ENCODE data around the gene CCBE1. TPM values are rescaled to one million over a fixed set of nuclear protein-coding genes. Genes with fewer than 3 reads are reported as not detected.
"Not testable (repeated sequence)": the region's sequence is repeated elsewhere in the genome, so short reads cannot be mapped to it uniquely, and the experiment has no call there.

CCBE1 gene
- total and polyA plus RNA-seq, 4 donors = 3.4 to 59.0 (median 21.9) TPM

GRCh38 chr18:59742325-59743111, 45.3 kb upstream of the CCBE1 start:
- WGBS, 2 donors = 58 to 75% methylated on average over 8 of the region's 8 CpGs
- TF ChIP-seq CTCF (IDR thresholded peaks at IDR 0.05; ENCODE audit: control extremely low read depth, extremely low read depth) = no peak
- no peaks in the 10 kb centered on the region for H3K27me3 ChIP-seq (ENCODE audit: control insufficient read depth in 3 of 3, insufficient read depth in 3 of 3, low read length in 2 of 3)
- ATAC-seq (ENCODE audit: insufficient read depth, low FRiP score) (peak; percentile 81), DNase-seq (peak; percentile 61 to 80 (median 63))
- H3K9me3 ChIP-seq (ENCODE audit: control insufficient read depth in 4 of 4, insufficient read depth in 3 of 4, low read length in 3 of 4) = peaks cover 0 to 5% (median 2%) of the 10 kb centered on the region in 4 donors
- no peak overlapping the region for H3K4me3 ChIP-seq
- H3K36me3 ChIP-seq (ENCODE audit: control insufficient read depth in 4 of 4, insufficient read depth in 4 of 4, low read length in 4 of 4) = no peaks in the 10 kb centered on the region
- no peak overlapping the region for H3K27ac ChIP-seq (ENCODE audit: low read depth in 1 of 2, low read length in 1 of 2)
- peaks cover 0 to 19% (median 2%) of the 10 kb centered on the region in 5 donors for H3K4me1 ChIP-seq (ENCODE audit: control insufficient read depth in 5 of 5, insufficient read depth in 5 of 5, low read length in 5 of 5)
- no peak overlapping the region for H3K9ac ChIP-seq (ENCODE audit: insufficient read depth in 1 of 2, low read length in 2 of 2)

GRCh38 chr18:59740141-59740540, 42.9 kb upstream of the CCBE1 start:
- peaks cover 0 to 19% (median 4%) of the 10 kb centered on the region in 5 donors for H3K4me1 ChIP-seq (ENCODE audit: control insufficient read depth in 5 of 5, insufficient read depth in 5 of 5, low read length in 5 of 5)
- no peak for ATAC-seq (ENCODE audit: insufficient read depth, low FRiP score)

GRCh38 chr18:59737776-59738300, 40.6 kb upstream of the CCBE1 start:
- no peak for ATAC-seq (ENCODE audit: insufficient read depth, low FRiP score)
- peaks cover 0 to 5% (median 4%) of the 10 kb centered on the region in 5 donors for H3K4me1 ChIP-seq (ENCODE audit: control insufficient read depth in 5 of 5, insufficient read depth in 5 of 5, low read length in 5 of 5)
- no peak overlapping the region for H3K4me3 ChIP-seq
- TF ChIP-seq CTCF (IDR thresholded peaks at IDR 0.05; ENCODE audit: control extremely low read depth, extremely low read depth) = no peak
- DNase-seq = no peak
- no peaks in the 10 kb centered on the region for H3K27me3 ChIP-seq (ENCODE audit: control insufficient read depth in 3 of 3, insufficient read depth in 3 of 3, low read length in 2 of 3)
- H3K9me3 ChIP-seq (ENCODE audit: control insufficient read depth in 4 of 4, insufficient read depth in 3 of 4, low read length in 3 of 4) = peaks cover 0 to 5% (median 2%) of the 10 kb centered on the region in 4 donors
- 89 to 93% methylated on average over 3 of the region's 3 CpGs for WGBS, 2 donors
- H3K36me3 ChIP-seq (ENCODE audit: control insufficient read depth in 4 of 4, insufficient read depth in 4 of 4, low read length in 4 of 4) = no peaks in the 10 kb centered on the region
- no peak overlapping the region for H3K27ac ChIP-seq (ENCODE audit: low read depth in 1 of 2, low read length in 1 of 2)
- no peak overlapping the region for H3K9ac ChIP-seq (ENCODE audit: insufficient read depth in 1 of 2, low read length in 2 of 2)

More at GRCh38 chr18:59740141-59740540, 42.9 kb upstream of the CCBE1 start:
- Histone ChIP-seq H3K27ac (ENCODE audit: low read depth in 1 of 2, low read length in 1 of 2) (no peak overlapping the region), H3K9me3 (ENCODE audit: control insufficient read depth in 4 of 4, insufficient read depth in 3 of 4, low read length in 3 of 4) (peaks cover 0 to 5% (median 2%) of the 10 kb centered on the region in 4 donors), H3K27me3 (ENCODE audit: control insufficient read depth in 3 of 3, insufficient read depth in 3 of 3, low read length in 2 of 3) (no peaks in the 10 kb centered on the region), H3K36me3 (ENCODE audit: control insufficient read depth in 4 of 4, insufficient read depth in 4 of 4, low read length in 4 of 4) (no peaks in the 10 kb centered on the region), H3K4me3 (no peak overlapping the region), H3K9ac (ENCODE audit: insufficient read depth in 1 of 2, low read length in 2 of 2) (no peak overlapping the region)
- no peak for TF ChIP-seq CTCF (IDR thresholded peaks at IDR 0.05; ENCODE audit: control extremely low read depth, extremely low read depth)
- DNase-seq = no peak

- H3K36me3 ChIP-seq (ENCODE audit: control insufficient read depth in 4 of 4, insufficient read depth in 4 of 4, low read length in 4 of 4); H3K4me1 ChIP-seq (ENCODE audit: control insufficient read depth in 5 of 5, insufficient read depth in 5 of 5, low read length in 5 of 5); H3K27me3 ChIP-seq (ENCODE audit: control insufficient read depth in 3 of 3, insufficient read depth in 3 of 3, low read length in 2 of 3); H3K27ac ChIP-seq (ENCODE audit: low read depth in 1 of 2, low read length in 1 of 2); H3K4me3 ChIP-seq; ATAC-seq (ENCODE audit: insufficient read depth, low FRiP score); H3K9me3 ChIP-seq (ENCODE audit: control insufficient read depth in 4 of 4, insufficient read depth in 3 of 4, low read length in 3 of 4); DNase-seq; H3K9ac ChIP-seq (ENCODE audit: insufficient read depth in 1 of 2, low read length in 2 of 2): not testable (repeated sequence)
- 84 to 91% methylated on average over 7 of the region's 7 CpGs for WGBS, 2 donors
Measured at GRCh38 chr18:59737335-59737734, 40.1 kb upstream of the CCBE1 start.
